GM12878 (cell line): Measurements from ENCODE around the gene STK32B. TPM values are rescaled to one million over a fixed set of nuclear protein-coding genes. Genes with fewer than 3 reads are reported as not detected.

ENCODE experiments used
- ATAC-seq: fragments of 200-7000 bp; cut with Tn5 transposase; 3 replicates; pipeline ENCODE4 v1.9.1; 2020; ENCODE audit warnings: mild to moderate bottlenecking, moderate library complexity
- BruUV-seq: library from RNA; stranded (reverse); fragments of 400-500 nt; replicated peaks from 2 replicates; lab custom pipeline; 2021; lab: Mats Ljungman, UMichigan
- CTCF ChIA-PET: fragments of 300-600 bp; sonication (Branson Sonifier 250); formaldehyde crosslinking; extraction: SDS; loops from one replicate; lab custom pipeline; 2021; ENCODE audit warnings: inconsistent platforms; lab: Yijun Ruan, JAX
- POLR2A ChIA-PET: fragments of 350-600 bp; formaldehyde crosslinking; extraction: SDS; loops from one replicate; lab custom pipeline; 2021; ENCODE audit warnings: inconsistent platforms; lab: Charles Lee
- RAD21 ChIA-PET: fragments of 300-600 bp; sonication (Branson Sonifier 250); formaldehyde crosslinking; loops from one replicate; lab custom pipeline; 2023; ENCODE audit warnings: antibody characterized with exemption; ENCODE audit not compliant: unreplicated experiment; lab: Charles Lee
- SMC1A ChIA-PET: fragments of 300-600 bp; sonication (Branson Sonifier 250); formaldehyde crosslinking; loops from one replicate; lab custom pipeline; 2023; ENCODE audit not compliant: unreplicated experiment, uncharacterized antibody; lab: Charles Lee
- DNase-seq: peaks from one replicate; pipeline ENCODE4 v3.0.0-alpha.2; 2011; ENCODE audit warnings: low read depth, low spot score
- FAIRE-seq: peaks from 3 replicates; lab custom pipeline; 2011; peaks lifted over from hg19 to GRCh38; lab: Jason Lieb, UNC
- H2AFZ ChIP-seq: 2 replicates; pipeline ENCODE4 v1.6.0; 2011; ENCODE audit warnings: low read depth, low read length, control low read depth; ENCODE audit not compliant: control insufficient read depth
- H3K27ac ChIP-seq: 2 replicates; pipeline ENCODE4 v1.5.1; 2011; ENCODE audit warnings: control low read depth; ENCODE audit not compliant: control insufficient read depth, insufficient read depth
- H3K27me3 ChIP-seq, 2 experiments: replicated peaks in 1 of 2; 2 replicates each; pipeline versions ENCODE4 v1.6.0 to v1.6.1; 2011; ENCODE audit warnings: low read length in 1 of 2; ENCODE audit not compliant: control insufficient read depth in 2 of 2, insufficient read depth in 2 of 2
- H3K36me3 ChIP-seq, 2 experiments: 2 replicates each; pipeline ENCODE4 v1.5.1; 2011; ENCODE audit warnings: low read length in 1 of 2; ENCODE audit not compliant: control insufficient read depth in 2 of 2, insufficient read depth in 2 of 2
- H3K4me1 ChIP-seq: 2 replicates; pipeline ENCODE4 v1.6.1; 2011; ENCODE audit warnings: mild to moderate bottlenecking, low read length, moderate library complexity, mixed read lengths; ENCODE audit not compliant: control insufficient read depth, insufficient read depth
- H3K4me2 ChIP-seq: 2 replicates; pipeline ENCODE4 v1.6.0; 2011; ENCODE audit warnings: control low read depth; ENCODE audit not compliant: control insufficient read depth, insufficient read depth
- H3K4me3 ChIP-seq: fragments of 200-600 bp; sonication (generic); 2 replicates; pipeline ENCODE4 v1.5.1; 2016
- H3K79me2 ChIP-seq: 2 replicates; pipeline ENCODE4 v1.6.0; 2011; ENCODE audit warnings: low read length; ENCODE audit not compliant: control insufficient read depth, insufficient read depth
- H3K9ac ChIP-seq: 2 replicates; pipeline ENCODE4 v1.8.0; 2011; ENCODE audit warnings: low read length, control low read depth, mixed read lengths; ENCODE audit not compliant: control insufficient read depth, insufficient read depth
- H3K9me3 ChIP-seq: replicated peaks from 3 replicates; pipeline ENCODE4 v1.5.1; 2011; ENCODE audit warnings: mild to moderate bottlenecking, low read length; ENCODE audit not compliant: control insufficient read depth, insufficient read depth
- H4K20me1 ChIP-seq: 2 replicates; pipeline ENCODE4 v1.6.0; 2011; ENCODE audit not compliant: control insufficient read depth, insufficient read depth
- BCLAF1 ChIP-seq: fragments of 450-650 bp; IDR thresholded peaks from 2 replicates; pipeline ENCODE4 v1.6.1; 2017; ENCODE audit warnings: antibody characterized with exemption, mild to moderate bottlenecking, moderate library complexity
- BRCA1 ChIP-seq: IDR thresholded peaks from 2 replicates; pipeline ENCODE4 v1.6.1; 2011; ENCODE audit warnings: low read depth, low read length, improper control_type of control experiment
- CEBPB ChIP-seq, 2 experiments: fragments of 150-350 bp in 1 of 2; IDR thresholded peaks; 2 replicates each; pipeline ENCODE4 v1.6.1; 2012 to 2014; ENCODE audit warnings: low read depth in 2 of 2, low read length in 2 of 2, borderline replicate concordance in 1 of 2, inconsistent platforms in 1 of 2
- KDM1A ChIP-seq: fragments of 200-600 bp; sonication (generic); IDR thresholded peaks from 2 replicates; pipeline ENCODE4 v1.6.1; 2016; ENCODE audit warnings: borderline replicate concordance
- RBBP5 ChIP-seq: fragments of 200-600 bp; sonication (generic); conservative IDR thresholded peaks from 2 replicates; pipeline ENCODE4 v1.6.1; 2016
- REST ChIP-seq: IDR thresholded peaks from 2 replicates; pipeline ENCODE4 v1.6.1; 2012; ENCODE audit warnings: mild to moderate bottlenecking, low read depth, low read length
- ZNF24 ChIP-seq: fragments of 450-650 bp; IDR thresholded peaks from 2 replicates; pipeline ENCODE4 v1.6.1; 2017; ENCODE audit warnings: antibody characterized with exemption, mild to moderate bottlenecking
- WGBS: methylation state at CpG from one replicate; pipeline ENCODE4 v1.1.6; 2016; ENCODE audit warnings: low lambda C conversion rate; ENCODE audit not compliant: insufficient replicate concordance, insufficient coverage; ENCODE audit errors: missing lambda C conversion rate; 5-methylcytosine and 5-hydroxymethylcytosine counted together
- in situ Hi-C: fragments of 300-500 bp; cut with MboI; formaldehyde crosslinking; loops from 9 replicates; pipeline ENCODE4 v1.14.3; 2018; ENCODE audit warnings: mixed read lengths
- intact Hi-C: fragments of 100-400 bp; cut with micrococcal nuclease; formaldehyde crosslinking; loops from one replicate; pipeline ENCODE4 v1.14.2; 2022; ENCODE audit not compliant: unreplicated experiment
- polyA plus RNA-seq, 11 experiments: library from polyadenylated mRNA; depleted of rRNA in 4 of 11; unstranded in 6 of 11; stranded (reverse) in 5 of 11; fragments of >200 nt; fragmentation: Nextera tagmentation in 4 of 11; fragmentation: Illumina TruSeq in 1 of 11; extraction: Ambion mirVana in 4 of 11; extraction: Trizol in 1 of 11; gene quantifications; 1 replicate in 1 of 11; 2 replicates in 10 of 11; pipeline versions ENCODE4 v1.2.1 to v1.2.3, GENCODE V29; 2011 to 2016; ENCODE audit warnings: inconsistent platforms in 2 of 11, missing spikeins in 2 of 11, low read depth in 1 of 11
- total RNA-seq, 4 experiments: library from RNA; depleted of rRNA in 3 of 4; stranded (reverse); fragments of >200 nt in 3 of 4; fragmentation: Illumina TruSeq in 1 of 4; extraction: Trizol in 1 of 4; gene quantifications; 2 replicates each; pipeline versions ENCODE4 v1.2.1 to v1.2.3, GENCODE V29; 2013 to 2021
- TF ChIP-seq, protein P1 (sequence below): fragments of 450-650 bp; IDR thresholded peaks from 2 replicates; pipeline ENCODE4 v1.6.1; 2016; ENCODE audit warnings: mild to moderate bottlenecking
- TF ChIP-seq, protein P2 (sequence below): fragments of 450-650 bp; IDR thresholded peaks from 2 replicates; pipeline ENCODE4 v1.6.1; 2014; ENCODE audit warnings: mild to moderate bottlenecking
- TF ChIP-seq, protein P3 (sequence below): fragments of 450-650 bp; conservative IDR thresholded peaks from 2 replicates; pipeline ENCODE4 v1.6.1; 2017; ENCODE audit warnings: mild to moderate bottlenecking, moderate library complexity

STK32B gene
- total and polyA plus RNA-seq, 10 of the 15 experiments (the other 5 are each of a cell fraction or from before 2014, with no cell fraction given): 0.04 to 0.12 (median 0.08) TPM; not detected in 7

DNA sequence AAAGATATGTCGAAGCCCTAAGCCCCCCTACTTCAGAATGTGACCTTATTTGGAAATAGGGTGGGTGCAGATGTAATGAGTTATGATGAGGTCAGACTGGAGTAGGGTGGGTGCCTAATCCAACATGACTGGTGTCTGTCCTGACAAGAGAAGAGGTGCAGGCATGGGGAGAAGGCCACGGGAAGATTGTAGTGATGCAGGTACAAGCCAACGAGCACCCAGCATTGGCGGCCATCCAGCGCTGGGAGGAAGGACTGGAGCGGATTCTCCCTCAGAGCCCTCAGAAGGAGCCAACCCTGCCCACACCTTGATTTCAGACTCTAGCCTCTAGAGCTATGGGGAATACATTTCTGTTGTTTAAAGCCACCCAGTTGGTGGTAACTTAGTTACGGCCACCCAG, 419.9 kb downstream of the STK32B start (continued):
- no peak for TF ChIP-seq KDM1A

- DNase-seq (no peak), ATAC-seq (no peak), FAIRE-seq (no peak)
- Histone ChIP-seq H3K4me3 (no peak overlapping the region), H2AFZ (no peak overlapping the region), H3K9ac (no peak overlapping the region), H3K9me3 (no peaks in the 10 kb centered on the region), H3K36me3 (no peaks in the 10 kb centered on the region), H3K27ac (no peak overlapping the region), H3K79me2 (no peaks in the 10 kb centered on the region), H3K27me3 (no peaks in the 10 kb centered on the region), H3K4me1 (no peaks in the 10 kb centered on the region), H4K20me1 (no peaks in the 10 kb centered on the region), H3K4me2 (no peak overlapping the region)
- ChIA-PET RAD21 (no interaction called here), SMC1A (no interaction called here), POLR2A (no interaction called here), CTCF (no interaction called here)
- BruUV-seq: no TSS peak
- in situ Hi-C loops: no loop called here
- intact Hi-C loops: no loop called here
- 14% methylated on average over 7 of the region's 7 CpGs for whole genome bisulfite sequencing
- TF ChIP-seq REST (no peak), RBBP5 (no peak), BCLAF1 (no peak), BRCA1 (no peak), ZNF24 (no peak), CEBPB (IDR thresholded peaks at IDR 0.05; ENCODE audit: borderline replicate concordance in 1 of 2, low read depth in 2 of 2, low read length in 2 of 2) (no peak)
- TF ChIP-seq, protein P1, sequence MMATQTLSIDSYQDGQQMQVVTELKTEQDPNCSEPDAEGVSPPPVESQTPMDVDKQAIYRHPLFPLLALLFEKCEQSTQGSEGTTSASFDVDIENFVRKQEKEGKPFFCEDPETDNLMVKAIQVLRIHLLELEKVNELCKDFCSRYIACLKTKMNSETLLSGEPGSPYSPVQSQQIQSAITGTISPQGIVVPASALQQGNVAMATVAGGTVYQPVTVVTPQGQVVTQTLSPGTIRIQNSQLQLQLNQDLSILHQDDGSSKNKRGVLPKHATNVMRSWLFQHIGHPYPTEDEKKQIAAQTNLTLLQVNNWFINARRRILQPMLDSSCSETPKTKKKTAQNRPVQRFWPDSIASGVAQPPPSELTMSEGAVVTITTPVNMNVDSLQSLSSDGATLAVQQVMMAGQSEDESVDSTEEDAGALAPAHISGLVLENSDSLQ: no peak
- TF ChIP-seq, protein P2, sequence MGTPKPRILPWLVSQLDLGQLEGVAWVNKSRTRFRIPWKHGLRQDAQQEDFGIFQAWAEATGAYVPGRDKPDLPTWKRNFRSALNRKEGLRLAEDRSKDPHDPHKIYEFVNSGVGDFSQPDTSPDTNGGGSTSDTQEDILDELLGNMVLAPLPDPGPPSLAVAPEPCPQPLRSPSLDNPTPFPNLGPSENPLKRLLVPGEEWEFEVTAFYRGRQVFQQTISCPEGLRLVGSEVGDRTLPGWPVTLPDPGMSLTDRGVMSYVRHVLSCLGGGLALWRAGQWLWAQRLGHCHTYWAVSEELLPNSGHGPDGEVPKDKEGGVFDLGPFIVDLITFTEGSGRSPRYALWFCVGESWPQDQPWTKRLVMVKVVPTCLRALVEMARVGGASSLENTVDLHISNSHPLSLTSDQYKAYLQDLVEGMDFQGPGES: no peak
- TF ChIP-seq, protein P3, sequence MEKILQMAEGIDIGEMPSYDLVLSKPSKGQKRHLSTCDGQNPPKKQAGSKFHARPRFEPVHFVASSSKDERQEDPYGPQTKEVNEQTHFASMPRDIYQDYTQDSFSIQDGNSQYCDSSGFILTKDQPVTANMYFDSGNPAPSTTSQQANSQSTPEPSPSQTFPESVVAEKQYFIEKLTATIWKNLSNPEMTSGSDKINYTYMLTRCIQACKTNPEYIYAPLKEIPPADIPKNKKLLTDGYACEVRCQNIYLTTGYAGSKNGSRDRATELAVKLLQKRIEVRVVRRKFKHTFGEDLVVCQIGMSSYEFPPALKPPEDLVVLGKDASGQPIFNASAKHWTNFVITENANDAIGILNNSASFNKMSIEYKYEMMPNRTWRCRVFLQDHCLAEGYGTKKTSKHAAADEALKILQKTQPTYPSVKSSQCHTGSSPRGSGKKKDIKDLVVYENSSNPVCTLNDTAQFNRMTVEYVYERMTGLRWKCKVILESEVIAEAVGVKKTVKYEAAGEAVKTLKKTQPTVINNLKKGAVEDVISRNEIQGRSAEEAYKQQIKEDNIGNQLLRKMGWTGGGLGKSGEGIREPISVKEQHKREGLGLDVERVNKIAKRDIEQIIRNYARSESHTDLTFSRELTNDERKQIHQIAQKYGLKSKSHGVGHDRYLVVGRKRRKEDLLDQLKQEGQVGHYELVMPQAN: no peak
Measured at GRCh38 chr4:5471691-5472090, 420.4 kb downstream of the STK32B start.
